SU-DHL-6 (cell line): ENCODE measurements around the gene IL6R.

Experiments
- CTCF ChIP-seq: fragments of 200-600 bp; sonication (generic); IDR thresholded peaks from one replicate; pipeline ENCODE4 v1.5.1; 2017; ENCODE audit warnings: antibody characterized with exemption, mild to moderate bottlenecking, low read length, moderate library complexity; ENCODE audit not compliant: insufficient read depth, poor library complexity, severe bottlenecking
- EZH2phosphoT487 ChIP-seq: fragments of 200-600 bp; sonication (generic), shearing (Covaris generic); conservative IDR thresholded peaks from 2 replicates; pipeline ENCODE4 v1.6.1; 2018; ENCODE audit warnings: mild to moderate bottlenecking, antibody characterized with exemption, low read length, moderate library complexity, mixed read lengths

GRCh38 chr1:154460695-154461260 lies 55.6 kb downstream of the IL6R start:
- TF ChIP-seq CTCF (no peak), EZH2phosphoT487 (no peak)
